ENCODE measurements around the gene NLRX1. TPM values are rescaled to one million over a fixed set of nuclear protein-coding genes. Genes with fewer than 3 reads are reported as not detected.
"Not testable (repeated sequence)": the region's sequence is repeated elsewhere in the genome, so short reads cannot be mapped to it uniquely, and the experiment has no call there.

Gene NLRX1
- total and polyA plus RNA-seq, 2 donors (not counting 1 experiment from before 2014, with no cell fraction given), result 6.6 to 21.3 TPM

DNA sequence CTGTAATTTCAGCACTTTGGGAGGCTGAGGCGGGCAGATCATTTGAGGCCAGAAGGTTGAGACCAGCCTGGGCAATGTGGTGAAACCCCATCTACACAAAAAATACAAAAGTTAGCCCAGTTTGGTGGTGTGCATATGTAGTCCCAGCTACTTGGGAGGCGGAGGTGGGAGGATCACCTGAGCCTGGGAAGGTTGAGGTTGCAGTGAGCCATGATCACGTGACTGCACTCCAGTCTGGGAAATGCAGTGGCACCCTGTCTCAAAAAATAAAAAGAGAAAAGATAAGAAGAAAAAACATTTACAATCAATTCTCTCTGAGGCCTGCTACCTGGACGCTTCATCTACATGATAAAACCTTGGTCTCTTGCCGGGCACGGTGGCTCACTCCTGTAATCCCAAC lies 30.4 kb downstream of the NLRX1 start:
- Histone ChIP-seq H3K4me2 (ENCODE audit: extremely low read depth, insufficient read depth, low read length) (no peak overlapping the region), H3K36me3 (ENCODE audit: control insufficient read depth, insufficient read depth, low read length) (no peaks in the 10 kb centered on the region), H3K79me2 (ENCODE audit: control insufficient read depth, insufficient read depth, low read length) (no peaks in the 10 kb centered on the region), H3K4me1 (ENCODE audit: control insufficient read depth, extremely low read depth, insufficient read depth, low read length) (no peaks in the 10 kb centered on the region), H4K20me1 (ENCODE audit: control insufficient read depth, extremely low read depth, insufficient read depth, low read length) (no peaks in the 10 kb centered on the region), H2AFZ (ENCODE audit: low read length) (no peak overlapping the region), H3K9ac (ENCODE audit: insufficient read depth, low read length) (no peak overlapping the region), H3K27me3 (ENCODE audit: control insufficient read depth, insufficient read depth, low read length) (no peaks in the 10 kb centered on the region), H3K9me3 (ENCODE audit: control insufficient read depth, insufficient read depth, low read depth, low read length) (no peaks in the 10 kb centered on the region), H3K4me3 (replicated peaks in 1 of 4; ENCODE audit: control extremely low read depth in 1 of 4, insufficient read depth in 1 of 4, low read depth in 3 of 4, low read length in 4 of 4) (no peak overlapping the region), H3K27ac (ENCODE audit: insufficient read depth, low read length) (no peak overlapping the region)
- no peak for DNase-seq (ENCODE audit: low read depth in 2 of 2)
- TF ChIP-seq CTCF (conservative IDR thresholded peaks at IDR 0.05 in 1 of 2, IDR thresholded peaks at IDR 0.05 in 1 of 2; ENCODE audit: low read depth in 1 of 2, low read length in 2 of 2) (no peak), EZH2 (IDR thresholded peaks at IDR 0.05; ENCODE audit: low read length, missing control alignments) (no peak)

DNA sequence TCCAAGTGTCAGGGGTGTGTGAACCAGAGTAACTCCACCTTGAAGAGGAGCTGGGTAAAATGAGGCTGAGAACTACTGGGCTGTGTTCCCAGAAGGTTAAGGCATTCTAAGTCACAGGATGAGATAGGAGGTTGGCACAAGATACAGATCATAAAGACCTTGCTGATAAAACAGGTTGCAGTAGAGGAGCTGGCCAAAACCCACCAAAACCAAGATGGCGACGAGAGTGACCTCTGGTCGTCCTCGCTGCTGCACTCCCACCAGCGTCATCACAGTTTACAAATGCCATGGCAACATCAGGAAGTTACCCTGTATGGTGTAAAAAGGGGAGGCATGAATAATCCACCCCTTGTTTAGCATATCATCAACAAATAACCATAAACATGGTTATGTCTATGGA lies 32.7 kb downstream of the NLRX1 start:
- H3K27ac ChIP-seq (ENCODE audit: insufficient read depth, low read length); H3K27me3 ChIP-seq (ENCODE audit: control insufficient read depth, insufficient read depth, low read length); H3K4me3 ChIP-seq (replicated peaks in 1 of 4; ENCODE audit: control extremely low read depth in 1 of 4, insufficient read depth in 1 of 4, low read depth in 3 of 4, low read length in 4 of 4); H3K36me3 ChIP-seq (ENCODE audit: control insufficient read depth, insufficient read depth, low read length); H3K79me2 ChIP-seq (ENCODE audit: control insufficient read depth, insufficient read depth, low read length); H4K20me1 ChIP-seq (ENCODE audit: control insufficient read depth, extremely low read depth, insufficient read depth, low read length); H2AFZ ChIP-seq (ENCODE audit: low read length); H3K9ac ChIP-seq (ENCODE audit: insufficient read depth, low read length); H3K4me2 ChIP-seq (ENCODE audit: extremely low read depth, insufficient read depth, low read length); H3K9me3 ChIP-seq (ENCODE audit: control insufficient read depth, insufficient read depth, low read depth, low read length); DNase-seq (ENCODE audit: low read depth in 2 of 2); H3K4me1 ChIP-seq (ENCODE audit: control insufficient read depth, extremely low read depth, insufficient read depth, low read length): not testable (repeated sequence)

GRCh38 chr11:119202554-119202953 lies 34.0 kb downstream of the NLRX1 start:
- H3K27ac ChIP-seq (ENCODE audit: insufficient read depth, low read length), result no peak overlapping the region
- no peaks in the 10 kb centered on the region for H3K27me3 ChIP-seq (ENCODE audit: control insufficient read depth, insufficient read depth, low read length)
- no peak overlapping the region for H3K4me3 ChIP-seq (replicated peaks in 1 of 4; ENCODE audit: control extremely low read depth in 1 of 4, insufficient read depth in 1 of 4, low read depth in 3 of 4, low read length in 4 of 4)
- no peaks in the 10 kb centered on the region for H3K9me3 ChIP-seq (ENCODE audit: control insufficient read depth, insufficient read depth, low read depth, low read length)
- no peak overlapping the region for H2AFZ ChIP-seq (ENCODE audit: low read length)
- peaks cover 12% of the 10 kb centered on the region for H3K79me2 ChIP-seq (ENCODE audit: control insufficient read depth, insufficient read depth, low read length)
- TF ChIP-seq CTCF (conservative IDR thresholded peaks at IDR 0.05 in 1 of 2, IDR thresholded peaks at IDR 0.05 in 1 of 2; ENCODE audit: low read depth in 1 of 2, low read length in 2 of 2) (no peak), EZH2 (IDR thresholded peaks at IDR 0.05; ENCODE audit: low read length, missing control alignments) (no peak)
- H3K9ac ChIP-seq (ENCODE audit: insufficient read depth, low read length), result no peak overlapping the region
- H3K4me1 ChIP-seq (ENCODE audit: control insufficient read depth, extremely low read depth, insufficient read depth, low read length), result peaks cover 5% of the 10 kb centered on the region
- H3K4me2 ChIP-seq (ENCODE audit: extremely low read depth, insufficient read depth, low read length), result no peak overlapping the region
- H4K20me1 ChIP-seq (ENCODE audit: control insufficient read depth, extremely low read depth, insufficient read depth, low read length), result no peaks in the 10 kb centered on the region
- no peaks in the 10 kb centered on the region for H3K36me3 ChIP-seq (ENCODE audit: control insufficient read depth, insufficient read depth, low read length)
- DNase-seq (ENCODE audit: low read depth in 2 of 2), result no peak
